Activated B cell treated with CpG ODN at 0.5 μM for 24 hours (primary cell): ENCODE results near the gene STXBP2. TPM values are rescaled to one million over a fixed set of nuclear protein-coding genes. Genes with fewer than 3 reads are reported as not detected.
A peak's percentile ranks its signal among the peaks of the same experiment; 100 is the strongest.

Source experiments
- ATAC-seq: fragments of 200-7000 bp; cut with Tn5 transposase; one replicate; pipeline ENCODE4 v1.10.0; 2021; ENCODE audit warnings: low read depth, mild to moderate bottlenecking, moderate library complexity
- CTCF ChIA-PET: fragments of 350-600 bp; sonication (Branson Sonifier 250); formaldehyde crosslinking; loops from one replicate; lab custom pipeline; 2021; ENCODE audit warnings: antibody characterized with exemption; lab: Charles Lee
- POLR2A ChIA-PET: fragments of 350-600 bp; sonication (Branson Sonifier 250); formaldehyde crosslinking; loops from one replicate; lab custom pipeline; 2021; ENCODE audit warnings: antibody characterized with exemption; lab: Charles Lee
- DNase-seq: peaks from one replicate; pipeline ENCODE4 v3.0.0; 2022
- H3K27ac Mint-ChIP-seq: one replicate; pipeline ENCODE4 v1.8.0; 2020; ENCODE audit warnings: mixed read lengths
- H3K27me3 Mint-ChIP-seq: one replicate; pipeline ENCODE4 v1.8.0; 2021; ENCODE audit warnings: mixed read lengths
- H3K36me3 Mint-ChIP-seq: one replicate; pipeline ENCODE4 v1.8.0; 2021; ENCODE audit warnings: low read depth, mixed read lengths
- H3K4me1 Mint-ChIP-seq: one replicate; pipeline ENCODE4 v1.8.0; 2021; ENCODE audit warnings: mixed read lengths
- H3K4me3 Mint-ChIP-seq: one replicate; pipeline ENCODE4 v1.8.0; 2020; ENCODE audit warnings: mild to moderate bottlenecking, mixed read lengths
- H3K9me3 Mint-ChIP-seq: one replicate; pipeline ENCODE4 v1.8.0; 2020; ENCODE audit warnings: mixed read lengths
- CTCF ChIP-seq: fragments of 200-600 bp; IDR thresholded peaks from one replicate; pipeline ENCODE4 v1.8.0; 2022; ENCODE audit warnings: antibody characterized with exemption, mild to moderate bottlenecking
- intact Hi-C: fragments of 100-400 bp; cut with micrococcal nuclease; formaldehyde crosslinking; loops from one replicate; pipeline ENCODE4 v1.15.1; 2024
- total RNA-seq: library from RNA; stranded (reverse); gene quantifications from 2 replicates; pipeline ENCODE4 v1.2.3, GENCODE V29; 2022

The STXBP2 gene
- total RNA-seq, 1 donor from 2014 or later = 176 TPM

- DNase-seq = no peak
These were observed 8.2 kb upstream of the STXBP2 start for GRCh38 chr19:7628589-7629311.

GRCh38 chr19:7629347-7630054 lies 7.4 kb upstream of the STXBP2 start, which contains the start of the genes PET100 and XAB2:
TSS of gene PET100 (plus strand) at chr19:7629793. CDS start at chr19:7629834, 41 bp downstream.
TSS of gene XAB2 (minus strand) at chr19:7629545. CDS start at chr19:7629527, 18 bp downstream.
- ChIA-PET POLR2A (interaction anchor here (0.6 to 2.1 kb wide), 28 partner anchors 9 to 885 kb away, joined by 3 to 14 read pairs (median 4); partner anchors contain the start of genes FCER2, MAP2K7, MCOLN1 and SNAPC2), CTCF (interaction anchor here (1.0 to 1.4 kb wide), 2 partner anchors 51 to 61 kb away, joined by 3 read pairs; partner anchors contain the start of gene TRAPPC5)
- Mint-ChIP-seq H3K9me3 (no peaks in the 10 kb centered on the region), H3K4me3 (peak within 1 kb of the TSS; percentile 98), H3K36me3 (peaks cover 39% of the 10 kb centered on the region), H3K27ac (peak within 1 kb of the TSS; percentile 98), H3K27me3 (no peaks in the 10 kb centered on the region), H3K4me1 (peaks cover 37% of the 10 kb centered on the region)
- ATAC-seq (peak; percentile 98), DNase-seq (peak; percentile 88)
- no peak for TF ChIP-seq CTCF
- intact Hi-C loops = loop anchor here (1.0 kb wide), 3 partner anchors 8 to 314 kb away; partner anchors contain the start of genes PNPLA6, STXBP2 and TIMM44

More at GRCh38 chr19:7628589-7629311, 8.2 kb upstream of the STXBP2 start:
- peaks cover 42% of the 10 kb centered on the region for H3K36me3 Mint-ChIP-seq
- H3K4me1 Mint-ChIP-seq = peaks cover 37% of the 10 kb centered on the region
- POLR2A ChIA-PET = interaction anchor here (0.6 to 2.1 kb wide), 18 partner anchors 9 to 885 kb away, joined by 3 to 14 read pairs (median 4); partner anchors contain the start of genes MAP2K7, MCOLN1, SNAPC2 and STXBP2
- H3K27me3 Mint-ChIP-seq = no peaks in the 10 kb centered on the region
- intact Hi-C loops = loop anchor here (1.0 kb wide), 3 partner anchors 9 to 315 kb away; partner anchors contain the start of genes PNPLA6, STXBP2 and TIMM44
- TF ChIP-seq CTCF = no peak
- CTCF ChIA-PET = interaction anchor here (1.4 kb wide), 1 partner anchor 52 kb away, joined by 3 read pairs; the partner anchor contains the start of gene TRAPPC5
- no peak for ATAC-seq
- no peaks in the 10 kb centered on the region for H3K9me3 Mint-ChIP-seq
- peak overlapping the region; percentile 98 for H3K4me3 Mint-ChIP-seq
- peak overlapping the region; percentile 98 for H3K27ac Mint-ChIP-seq

DNA sequence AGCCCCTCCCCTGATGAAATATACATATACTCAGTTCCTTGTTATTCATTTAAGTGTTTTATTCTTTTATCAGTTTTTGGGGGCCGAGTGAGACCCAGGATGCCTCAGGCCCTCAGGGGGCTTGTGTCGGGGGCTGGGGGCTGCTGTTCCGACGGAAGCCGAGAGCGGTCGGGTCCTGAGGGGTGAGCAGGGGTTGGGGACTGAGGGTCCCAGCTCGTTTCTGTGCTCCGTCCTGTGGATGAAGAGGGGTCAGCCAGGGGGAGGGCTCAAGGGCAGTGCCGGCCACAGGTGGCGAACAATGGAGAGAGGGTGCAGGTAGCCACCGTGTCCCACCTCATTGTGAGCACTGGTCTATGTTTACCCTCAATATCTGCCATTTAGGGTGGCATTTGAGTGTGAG lies 5.3 kb upstream of the STXBP2 start:
- Mint-ChIP-seq H3K4me3 (no peak overlapping the region), H3K9me3 (no peaks in the 10 kb centered on the region), H3K27me3 (no peaks in the 10 kb centered on the region), H3K27ac (no peak overlapping the region), H3K36me3 (peaks cover 24% of the 10 kb centered on the region), H3K4me1 (peaks cover 45% of the 10 kb centered on the region)
- no peak for TF ChIP-seq CTCF
- DNase-seq (no peak), ATAC-seq (no peak)
- intact Hi-C loops = no loop called here
- CTCF ChIA-PET = no interaction called here
- POLR2A ChIA-PET = interaction anchor here (0.7 kb wide), 1 partner anchor 289 kb away, joined by 3 read pairs; no protein-coding TSS in a partner anchor

GRCh38 chr19:7632340-7633203 lies 4.3 kb upstream of the STXBP2 start:
- Mint-ChIP-seq H3K27ac (no peak overlapping the region), H3K4me1 (peaks cover 48% of the 10 kb centered on the region), H3K27me3 (no peaks in the 10 kb centered on the region), H3K36me3 (peaks cover 18% of the 10 kb centered on the region), H3K4me3 (no peak overlapping the region), H3K9me3 (no peaks in the 10 kb centered on the region)
- CTCF ChIA-PET = no interaction called here
- no peak for TF ChIP-seq CTCF
- no peak for ATAC-seq
- POLR2A ChIA-PET = no interaction called here
- intact Hi-C loops = no loop called here
- no peak for DNase-seq
